Activated T-cell treated with anti-CD3 and anti-CD28 coated beads, Interleukin-2, amount 50 U/mL, for 72 hours (primary cell): Measurements from ENCODE around the gene TBCD. TPM values are rescaled to one million over a fixed set of nuclear protein-coding genes. Genes with fewer than 3 reads are reported as not detected.

Experiments
- ATAC-seq, 2 donors: fragments of 150-1000 bp; cut with Tn5 transposase; replicated peaks in 1 of 2; 2 replicates each; pipeline ENCODE4 v1.10.0; 2021; ENCODE audit warnings: moderate library complexity in 2 of 2, mild to moderate bottlenecking in 1 of 2
- DNase-seq, 2 donors: peaks; one replicate each; pipeline ENCODE4 v3.0.0; 2021 to 2022; ENCODE audit warnings: mixed read lengths in 1 of 2
- H3K27ac Mint-ChIP-seq: one replicate; pipeline ENCODE4 v1.8.0; 2022; ENCODE audit warnings: mild to moderate bottlenecking, moderate library complexity, mixed read lengths
- H3K27me3 Mint-ChIP-seq: one replicate; pipeline ENCODE4 v1.8.0; 2022; ENCODE audit warnings: low read depth, mixed read lengths
- H3K36me3 Mint-ChIP-seq, 2 donors: one replicate each; pipeline ENCODE4 v1.8.0; 2022; ENCODE audit warnings: mixed read lengths in 2 of 2, mild to moderate bottlenecking in 1 of 2; ENCODE audit not compliant: insufficient read depth in 2 of 2
- H3K4me1 Mint-ChIP-seq: one replicate; pipeline ENCODE4 v1.8.0; 2022; ENCODE audit warnings: low read depth, mixed read lengths
- H3K4me3 Mint-ChIP-seq, 2 donors: one replicate each; pipeline ENCODE4 v1.8.0; 2022; ENCODE audit warnings: mild to moderate bottlenecking in 2 of 2, mixed read lengths in 2 of 2, moderate library complexity in 2 of 2
- H3K9me3 Mint-ChIP-seq, 2 donors: one replicate each; pipeline ENCODE4 v1.8.0; 2022; ENCODE audit warnings: mixed read lengths in 2 of 2
- total RNA-seq, 2 donors: library from RNA; stranded (reverse); gene quantifications; one replicate each; pipeline ENCODE4 v1.2.3, GENCODE V29; 2022

TBCD gene
- total RNA-seq, 2 donors from 2014 or later: 112 to 134 TPM

- Mint-ChIP-seq H3K4me3 (no peak overlapping the region), H3K4me1 (no peaks in the 10 kb centered on the region)
Observed at GRCh38 chr17:82794781-82795482, 43.1 kb downstream of the TBCD start.

GRCh38 chr17:82795615-82796014 lies 43.8 kb downstream of the TBCD start:
- Mint-ChIP-seq H3K4me1 (no peaks in the 10 kb centered on the region), H3K9me3 (no peaks in the 10 kb centered on the region), H3K4me3 (no peak overlapping the region), H3K27me3 (no peaks in the 10 kb centered on the region), H3K27ac (no peak overlapping the region), H3K36me3 (peaks cover 4 to 8% of the 10 kb centered on the region in 2 donors)
- DNase-seq: no peak
- no peak for ATAC-seq

More at GRCh38 chr17:82794781-82795482, 43.1 kb downstream of the TBCD start:
- H3K36me3 Mint-ChIP-seq: peaks cover under 1 to 5% of the 10 kb centered on the region in 2 donors
- no peaks in the 10 kb centered on the region for H3K27me3 Mint-ChIP-seq
- H3K9me3 Mint-ChIP-seq: no peaks in the 10 kb centered on the region
- no peak for ATAC-seq
- H3K27ac Mint-ChIP-seq: no peak overlapping the region
- DNase-seq: no peak

GRCh38 chr17:82797061-82797460 lies 45.2 kb downstream of the TBCD start:
- Mint-ChIP-seq H3K27me3 (no peaks in the 10 kb centered on the region), H3K9me3 (peaks cover 2 to 3% of the 10 kb centered on the region in 2 donors), H3K4me1 (no peaks in the 10 kb centered on the region), H3K36me3 (peaks cover 8 to 13% of the 10 kb centered on the region in 2 donors), H3K27ac (peak overlapping the region; percentile 9), H3K4me3 (no peak overlapping the region)
- ATAC-seq: no peak
- DNase-seq: no peak

GRCh38 chr17:82798752-82799151 lies 46.9 kb downstream of the TBCD start:
- ATAC-seq: no peak
- DNase-seq: no peak
- H3K36me3 Mint-ChIP-seq: peaks cover 8 to 13% of the 10 kb centered on the region in 2 donors
- no peaks in the 10 kb centered on the region for H3K4me1 Mint-ChIP-seq
- H3K4me3 Mint-ChIP-seq: no peak overlapping the region
- peaks cover 2 to 3% of the 10 kb centered on the region in 2 donors for H3K9me3 Mint-ChIP-seq
- no peaks in the 10 kb centered on the region for H3K27me3 Mint-ChIP-seq
- H3K27ac Mint-ChIP-seq: peak overlapping the region; percentile 23

DNA sequence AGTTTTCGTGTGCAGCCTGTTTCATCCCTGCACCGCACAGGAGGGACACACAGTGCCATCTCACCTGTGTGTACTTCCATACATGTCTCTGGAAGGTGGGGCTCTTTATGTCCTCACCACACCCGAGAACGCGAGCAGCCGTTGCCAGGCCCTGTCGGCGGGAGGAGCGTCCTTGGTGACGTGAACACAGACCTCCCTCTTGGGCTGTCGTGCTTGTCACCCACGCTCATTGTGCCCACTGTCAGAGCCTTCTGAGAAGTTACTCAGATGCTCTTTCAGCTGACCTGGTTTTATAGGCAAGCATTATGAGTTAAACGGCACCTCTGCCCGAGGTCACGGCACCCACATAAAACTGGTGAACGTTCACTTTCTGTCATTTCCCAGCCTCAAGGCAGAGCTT lies 47.7 kb downstream of the TBCD start:
- Mint-ChIP-seq H3K9me3 (peaks cover 2 to 3% of the 10 kb centered on the region in 2 donors), H3K4me1 (no peaks in the 10 kb centered on the region), H3K36me3 (peaks cover 8 to 13% of the 10 kb centered on the region in 2 donors), H3K27ac (no peak overlapping the region), H3K27me3 (no peaks in the 10 kb centered on the region), H3K4me3 (no peak overlapping the region)
- ATAC-seq: no peak
- no peak for DNase-seq

GRCh38 chr17:82800885-82801284 lies 49.0 kb downstream of the TBCD start:
- H3K4me1 Mint-ChIP-seq: no peaks in the 10 kb centered on the region
- H3K4me3 Mint-ChIP-seq: no peak overlapping the region
- peaks cover 2 to 3% of the 10 kb centered on the region in 2 donors for H3K9me3 Mint-ChIP-seq
- no peak overlapping the region for H3K27ac Mint-ChIP-seq
- H3K27me3 Mint-ChIP-seq: no peaks in the 10 kb centered on the region
- no peak for DNase-seq
- peaks cover 8 to 13% of the 10 kb centered on the region in 2 donors for H3K36me3 Mint-ChIP-seq
- no peak for ATAC-seq

- no peak overlapping the region for H3K4me3 Mint-ChIP-seq
- H3K9me3 Mint-ChIP-seq: peaks cover 2 to 3% of the 10 kb centered on the region in 2 donors
- ATAC-seq (no peak), DNase-seq (no peak)
- H3K4me1 Mint-ChIP-seq: no peaks in the 10 kb centered on the region
- H3K27me3 Mint-ChIP-seq: no peaks in the 10 kb centered on the region
- no peak overlapping the region for H3K27ac Mint-ChIP-seq
- peaks cover 8 to 13% of the 10 kb centered on the region in 2 donors for H3K36me3 Mint-ChIP-seq
Observed at GRCh38 chr17:82801377-82801970, 49.6 kb downstream of the TBCD start.

GRCh38 chr17:82802075-82802780 lies 50.4 kb downstream of the TBCD start:
- peaks cover 8 to 13% of the 10 kb centered on the region in 2 donors for H3K36me3 Mint-ChIP-seq
- peaks cover 2 to 3% of the 10 kb centered on the region in 2 donors for H3K9me3 Mint-ChIP-seq
- H3K27ac Mint-ChIP-seq: no peak overlapping the region
- H3K4me1 Mint-ChIP-seq: no peaks in the 10 kb centered on the region
- H3K4me3 Mint-ChIP-seq: no peak overlapping the region
- ATAC-seq (no peak), DNase-seq (no peak)
- no peaks in the 10 kb centered on the region for H3K27me3 Mint-ChIP-seq

GRCh38 chr17:82803185-82803584 lies 51.3 kb downstream of the TBCD start:
- Mint-ChIP-seq H3K4me1 (no peaks in the 10 kb centered on the region), H3K27me3 (no peaks in the 10 kb centered on the region), H3K4me3 (no peak overlapping the region), H3K27ac (no peak overlapping the region), H3K36me3 (peaks cover 8 to 13% of the 10 kb centered on the region in 2 donors), H3K9me3 (peaks cover 2 to 3% of the 10 kb centered on the region in 2 donors)
- DNase-seq: no peak
- ATAC-seq: no peak

DNA sequence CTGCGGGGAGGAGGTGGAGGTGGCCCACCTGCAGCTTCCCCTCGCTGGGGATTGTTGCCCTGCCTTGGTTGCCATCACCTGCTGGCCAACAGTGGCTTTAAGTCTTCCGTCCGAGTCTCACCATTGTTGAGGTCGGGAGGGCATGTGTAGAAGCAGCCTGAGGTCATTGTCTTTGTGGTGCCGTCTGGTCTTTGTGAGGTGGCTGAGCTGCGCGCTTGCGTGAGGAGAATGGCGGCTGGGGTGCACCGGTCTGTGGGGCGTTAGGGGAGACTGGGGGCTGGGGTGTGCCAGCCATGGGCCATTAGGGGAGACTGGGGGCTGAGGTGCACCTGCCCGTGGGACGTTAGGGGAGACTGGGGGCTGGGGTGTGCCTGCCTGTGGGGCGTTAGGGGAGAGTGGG lies 51.7 kb downstream of the TBCD start:
- DNase-seq: no peak
- no peak for ATAC-seq
- Mint-ChIP-seq H3K9me3 (peaks cover 2 to 3% of the 10 kb centered on the region in 2 donors), H3K27me3 (no peaks in the 10 kb centered on the region), H3K4me1 (no peaks in the 10 kb centered on the region), H3K36me3 (peaks cover 8 to 13% of the 10 kb centered on the region in 2 donors), H3K27ac (no peak overlapping the region), H3K4me3 (no peak overlapping the region)

DNA sequence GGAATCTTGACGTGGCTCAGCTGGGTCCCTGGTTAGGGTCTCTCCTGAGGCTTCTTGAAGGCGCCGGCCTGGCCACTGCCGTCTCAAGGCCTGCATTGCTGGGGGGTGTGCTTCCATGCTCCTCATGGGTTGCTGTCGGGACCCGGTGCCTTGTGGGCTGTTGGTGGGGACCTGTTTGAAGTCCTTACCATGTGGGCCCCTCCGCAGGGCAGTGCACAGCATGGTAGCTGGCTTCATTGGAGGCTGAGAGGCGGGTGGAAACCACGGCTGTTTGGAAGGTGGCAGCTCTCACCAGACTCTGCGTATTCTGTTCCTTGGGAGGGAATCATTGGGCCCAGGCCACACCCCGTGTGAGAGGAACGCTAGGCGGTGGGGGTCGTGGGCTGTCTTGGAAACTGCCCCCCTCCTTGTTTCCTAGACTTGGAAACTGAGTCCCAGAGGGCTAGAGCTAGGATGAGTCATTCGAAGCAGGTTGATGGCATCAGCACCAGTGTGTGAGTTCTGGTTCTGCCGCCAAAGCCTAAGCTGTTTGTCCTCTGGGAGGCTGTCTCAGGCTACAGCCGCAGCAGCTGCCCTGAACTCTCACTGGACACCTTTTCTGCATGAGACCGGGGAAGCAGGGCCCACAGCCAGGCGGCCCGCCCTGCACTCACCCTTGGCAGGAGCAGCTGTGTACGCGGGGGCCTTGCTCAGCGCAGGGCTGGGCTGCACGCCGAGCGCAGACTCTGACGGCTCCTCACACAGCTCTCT lies 52.8 kb downstream of the TBCD start:
- Mint-ChIP-seq H3K27ac (no peak overlapping the region), H3K9me3 (peaks cover 2 to 3% of the 10 kb centered on the region in 2 donors), H3K4me1 (no peaks in the 10 kb centered on the region), H3K27me3 (no peaks in the 10 kb centered on the region), H3K36me3 (peaks cover 8 to 13% of the 10 kb centered on the region in 2 donors), H3K4me3 (no peak overlapping the region)
- DNase-seq: no peak
- ATAC-seq: no peak

DNA sequence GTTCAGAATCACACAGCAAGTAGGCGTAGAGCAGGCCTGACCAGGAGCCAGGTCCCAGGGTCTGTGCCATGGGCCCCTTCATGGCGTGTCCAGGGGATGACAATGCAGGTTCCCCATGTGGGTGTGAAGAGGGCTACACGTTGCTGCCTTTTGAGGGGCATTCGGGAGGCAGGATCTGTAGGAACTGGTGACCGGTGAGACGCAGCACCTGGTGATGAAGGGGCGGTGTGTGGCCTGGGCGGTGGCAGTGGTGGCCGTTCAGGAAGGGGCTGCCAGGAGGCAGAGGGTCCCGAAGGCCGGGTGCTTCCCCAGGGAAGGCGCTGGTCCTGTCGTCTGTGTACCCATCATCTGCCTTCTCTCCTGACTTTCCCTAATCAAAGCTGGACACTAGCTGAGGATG lies 53.4 kb downstream of the TBCD start:
- Mint-ChIP-seq H3K4me1 (no peaks in the 10 kb centered on the region), H3K36me3 (peaks cover 5 to 9% of the 10 kb centered on the region in 2 donors), H3K4me3 (no peak overlapping the region), H3K9me3 (peaks cover 2 to 3% of the 10 kb centered on the region in 2 donors), H3K27me3 (no peaks in the 10 kb centered on the region), H3K27ac (no peak overlapping the region)
- no peak for ATAC-seq
- no peak for DNase-seq

- Mint-ChIP-seq H3K4me1 (no peaks in the 10 kb centered on the region), H3K27ac (no peak overlapping the region), H3K36me3 (peaks cover 3 to 6% of the 10 kb centered on the region in 2 donors)
Observed at GRCh38 chr17:82805823-82806222, 54.0 kb downstream of the TBCD start.

More at GRCh38 chr17:82805823-82806222, 54.0 kb downstream of the TBCD start:
- Mint-ChIP-seq H3K9me3 (peaks cover 2 to 3% of the 10 kb centered on the region in 2 donors), H3K27me3 (no peaks in the 10 kb centered on the region), H3K4me3 (no peak overlapping the region)
- DNase-seq (no peak), ATAC-seq (no peak)
